ENCODE results near the gene NOP53. TPM values are rescaled to one million over a fixed set of nuclear protein-coding genes. Genes with fewer than 3 reads are reported as not detected.
"Not testable (repeated sequence)": the region's sequence is repeated elsewhere in the genome, so short reads cannot be mapped to it uniquely, and the experiment has no call there.

The NOP53 gene
- total RNA-seq, 4 donors from 2014 or later: 141 to 262 (median 150) TPM

DNA sequence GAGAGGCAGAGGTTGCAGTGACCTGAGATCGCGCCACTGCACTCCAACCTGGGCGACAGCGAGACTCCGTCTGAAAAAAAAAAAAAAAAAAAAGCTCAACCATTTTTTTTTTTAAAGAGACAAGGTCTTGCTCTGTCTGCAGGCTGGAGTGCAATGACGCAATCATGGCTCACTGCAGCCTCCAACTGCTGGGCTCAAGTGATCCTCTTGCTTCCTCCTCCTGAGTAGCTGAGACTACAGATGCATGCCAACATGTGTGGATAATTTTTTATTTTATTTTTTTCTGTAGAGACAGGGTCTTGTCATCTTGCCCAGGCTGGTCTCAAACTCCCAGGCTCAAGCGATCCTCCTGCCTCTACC lies 21.8 kb upstream of the NOP53 start:
- H3K4me1 ChIP-seq: peaks cover 10 to 22% of the 10 kb centered on the region in 2 donors
- H3K27ac ChIP-seq: peak overlapping the region; percentile 54 to 68 (median 60)
- TF ChIP-seq POLR2A (IDR thresholded peaks at IDR 0.05): no peak
- TF ChIP-seq, protein P1, sequence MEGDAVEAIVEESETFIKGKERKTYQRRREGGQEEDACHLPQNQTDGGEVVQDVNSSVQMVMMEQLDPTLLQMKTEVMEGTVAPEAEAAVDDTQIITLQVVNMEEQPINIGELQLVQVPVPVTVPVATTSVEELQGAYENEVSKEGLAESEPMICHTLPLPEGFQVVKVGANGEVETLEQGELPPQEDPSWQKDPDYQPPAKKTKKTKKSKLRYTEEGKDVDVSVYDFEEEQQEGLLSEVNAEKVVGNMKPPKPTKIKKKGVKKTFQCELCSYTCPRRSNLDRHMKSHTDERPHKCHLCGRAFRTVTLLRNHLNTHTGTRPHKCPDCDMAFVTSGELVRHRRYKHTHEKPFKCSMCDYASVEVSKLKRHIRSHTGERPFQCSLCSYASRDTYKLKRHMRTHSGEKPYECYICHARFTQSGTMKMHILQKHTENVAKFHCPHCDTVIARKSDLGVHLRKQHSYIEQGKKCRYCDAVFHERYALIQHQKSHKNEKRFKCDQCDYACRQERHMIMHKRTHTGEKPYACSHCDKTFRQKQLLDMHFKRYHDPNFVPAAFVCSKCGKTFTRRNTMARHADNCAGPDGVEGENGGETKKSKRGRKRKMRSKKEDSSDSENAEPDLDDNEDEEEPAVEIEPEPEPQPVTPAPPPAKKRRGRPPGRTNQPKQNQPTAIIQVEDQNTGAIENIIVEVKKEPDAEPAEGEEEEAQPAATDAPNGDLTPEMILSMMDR (IDR thresholded peaks at IDR 0.05 in 4 of 5, conservative IDR thresholded peaks at IDR 0.05 in 1 of 5): no peak
- H3K4me3 ChIP-seq: peak overlapping the region; percentile 15 to 34 (median 32)
- in situ Hi-C loops (cut with MboI; ENCODE audit: low sequenced_read_pairs in 4 of 4): no loop called here
- ATAC-seq (peak in 1 of 2 donors; percentile 37), DNase-seq (peak in 1 of 2 donors; percentile 65)
- H3K27me3 ChIP-seq: peaks cover 0 to 5% (median 0%) of the 10 kb centered on the region in 3 donors
- no peaks in the 10 kb centered on the region for H3K36me3 ChIP-seq
- intact Hi-C loops (cut with DNase I; ENCODE audit: low total_unique reads): no loop called here
- no peaks in the 10 kb centered on the region for H3K9me3 ChIP-seq

- H3K4me1 ChIP-seq: peaks cover 15 to 27% of the 10 kb centered on the region in 2 donors
- TF ChIP-seq, protein P1 (IDR thresholded peaks at IDR 0.05 in 4 of 5, conservative IDR thresholded peaks at IDR 0.05 in 1 of 5): no peak
- TF ChIP-seq POLR2A (IDR thresholded peaks at IDR 0.05): no peak
- H3K9me3 ChIP-seq: no peaks in the 10 kb centered on the region
- no peaks in the 10 kb centered on the region for H3K36me3 ChIP-seq
- DNase-seq (no peak), ATAC-seq (no peak)
- H3K27me3 ChIP-seq: no peaks in the 10 kb centered on the region
- H3K4me3 ChIP-seq: no peak overlapping the region
- H3K27ac ChIP-seq: peak overlapping the region; percentile 9 to 82 (median 28)
- in situ Hi-C loops (cut with MboI; ENCODE audit: low sequenced_read_pairs in 4 of 4) (loop anchor here in 1 of 4 donors (25.0 kb wide), 1 partner anchor 439 kb away; no protein-coding TSS in a partner anchor), intact Hi-C loops (cut with DNase I; ENCODE audit: low total_unique reads) (no loop called here)
These were observed 19.5 kb upstream of the NOP53 start for GRCh38 chr19:47725759-47726401.

- Histone ChIP-seq H3K27me3 (no peaks in the 10 kb centered on the region), H3K36me3 (no peaks in the 10 kb centered on the region), H3K4me1 (peaks cover 15 to 27% of the 10 kb centered on the region in 2 donors), H3K27ac (peak overlapping the region; percentile 9 to 82 (median 28)), H3K4me3 (no peak overlapping the region), H3K9me3 (no peaks in the 10 kb centered on the region)
- DNase-seq (no peak), ATAC-seq (no peak)
- TF ChIP-seq, protein P1 (IDR thresholded peaks at IDR 0.05 in 4 of 5, conservative IDR thresholded peaks at IDR 0.05 in 1 of 5): no peak
- no peak for TF ChIP-seq POLR2A (IDR thresholded peaks at IDR 0.05)
- intact Hi-C loops (cut with DNase I; ENCODE audit: low total_unique reads): no loop called here
- in situ Hi-C loops (cut with MboI; ENCODE audit: low sequenced_read_pairs in 4 of 4): loop anchor here in 1 of 4 donors (25.0 kb wide), 1 partner anchor 439 kb away; no protein-coding TSS in a partner anchor
These were observed 18.9 kb upstream of the NOP53 start for GRCh38 chr19:47726467-47726866.

DNA sequence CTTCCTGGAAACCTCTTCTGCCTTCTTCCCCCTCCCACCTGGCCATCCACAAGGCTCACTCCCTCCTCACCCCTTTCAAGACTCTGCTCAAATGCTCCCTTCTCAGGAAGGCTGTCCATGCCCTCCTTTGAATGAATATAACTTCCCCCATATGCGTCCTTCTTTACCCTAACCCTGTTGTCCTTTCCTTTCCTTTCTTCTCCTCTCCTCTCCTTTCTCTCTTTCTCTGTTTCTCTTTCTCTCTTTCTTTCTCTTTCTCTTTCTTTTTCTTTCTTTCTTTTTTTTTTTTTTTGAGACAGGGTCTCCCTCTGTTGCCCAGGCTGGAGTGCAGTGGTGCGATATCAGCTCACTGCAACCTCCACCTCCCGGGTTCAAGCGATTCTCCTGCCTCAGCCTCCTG lies 17.1 kb upstream of the NOP53 start:
- intact Hi-C loops (cut with DNase I; ENCODE audit: low total_unique reads); DNase-seq: not testable (repeated sequence)

GRCh38 chr19:47729468-47729798 lies 15.9 kb upstream of the NOP53 start:
- H3K36me3 ChIP-seq: no peaks in the 10 kb centered on the region

More for the DNA sequence above, 17.1 kb upstream of the NOP53 start:
- H3K4me1 ChIP-seq: peaks cover 15 to 20% of the 10 kb centered on the region in 2 donors
- not testable (repeated sequence) for ATAC-seq, H3K36me3 ChIP-seq, H3K9me3 ChIP-seq, H3K27me3 ChIP-seq, H3K4me3 ChIP-seq
- in situ Hi-C loops (cut with MboI; ENCODE audit: low sequenced_read_pairs in 4 of 4): loop anchor here in 1 of 4 donors (25.0 kb wide), 1 partner anchor 441 kb away; no protein-coding TSS in a partner anchor
- peak overlapping the region; percentile 52 to 82 (median 78) for H3K27ac ChIP-seq

More at GRCh38 chr19:47729468-47729798, 15.9 kb upstream of the NOP53 start:
- ATAC-seq (peak; percentile 52 to 74), DNase-seq (peak in 1 of 2 donors; percentile 61)
- intact Hi-C loops (cut with DNase I; ENCODE audit: low total_unique reads) (no loop called here), in situ Hi-C loops (cut with MboI; ENCODE audit: low sequenced_read_pairs in 4 of 4) (loop anchor here in 1 of 4 donors (25.0 kb wide), 1 partner anchor 442 kb away; no protein-coding TSS in a partner anchor)
- Histone ChIP-seq H3K4me1 (peaks cover 15 to 17% of the 10 kb centered on the region in 2 donors), H3K4me3 (peak overlapping the region; percentile 2 to 38 (median 26)), H3K9me3 (no peaks in the 10 kb centered on the region), H3K27ac (peak overlapping the region; percentile 52 to 82 (median 78)), H3K27me3 (no peaks in the 10 kb centered on the region)
- no peak for TF ChIP-seq POLR2A (IDR thresholded peaks at IDR 0.05)
- TF ChIP-seq, protein P1 (IDR thresholded peaks at IDR 0.05 in 4 of 5, conservative IDR thresholded peaks at IDR 0.05 in 1 of 5): no peak
